CD14-positive monocyte (primary cell): ENCODE results near the gene GPA33. TPM values are rescaled to one million over a fixed set of nuclear protein-coding genes. Genes with fewer than 3 reads are reported as not detected.

Source experiments
- DNase-seq, 3 donors: peaks; one replicate each; pipeline ENCODE4 v3.0.0-alpha.2; 2011 to 2022
- H2AFZ ChIP-seq: 2 replicates; pipeline ENCODE4 v1.6.0; 2012; ENCODE audit warnings: mild to moderate bottlenecking, low read depth, low read length, inconsistent platforms; ENCODE audit not compliant: insufficient read depth, poor library complexity, severe bottlenecking
- H3K27ac ChIP-seq, 2 donors: 1 replicate in 1 of 2; 2 replicates in 1 of 2; pipeline ENCODE4 v1.5.1; 2012 to 2013; ENCODE audit warnings: low read length in 2 of 2, control low read depth in 1 of 2, inconsistent platforms in 1 of 2, low read depth in 1 of 2, mild to moderate bottlenecking in 1 of 2
- H3K27me3 ChIP-seq, 2 donors: one replicate each; pipeline versions ENCODE4 v1.6.0 to v1.6.1; 2011 to 2013; ENCODE audit warnings: low read length in 2 of 2; ENCODE audit not compliant: control insufficient read depth in 2 of 2, insufficient read depth in 2 of 2
- H3K36me3 ChIP-seq, 2 donors: replicated peaks in 1 of 2; 1 replicate in 1 of 2; 2 replicates in 1 of 2; pipeline versions ENCODE4 v1.5.1 to v1.6.1; 2012 to 2013; ENCODE audit warnings: low read length in 2 of 2, control low read depth in 1 of 2, inconsistent platforms in 1 of 2, mild to moderate bottlenecking in 1 of 2; ENCODE audit not compliant: insufficient read depth in 2 of 2, control insufficient read depth in 1 of 2
- H3K4me1 ChIP-seq, 2 donors: 1 replicate in 1 of 2; 2 replicates in 1 of 2; pipeline versions ENCODE4 v1.5.1 to v1.6.1; 2012 to 2013; ENCODE audit warnings: low read length in 2 of 2, control low read depth in 1 of 2, inconsistent platforms in 1 of 2, mild to moderate bottlenecking in 1 of 2, moderate library complexity in 1 of 2; ENCODE audit not compliant: insufficient read depth in 2 of 2, control insufficient read depth in 1 of 2
- H3K4me2 ChIP-seq: replicated peaks from 2 replicates; pipeline ENCODE3; 2012; ENCODE audit warnings: low read length, moderate library complexity, mild to moderate bottlenecking; ENCODE audit not compliant: poor library complexity, severe bottlenecking; ENCODE audit errors: extremely low read depth
- H3K4me3 ChIP-seq, 3 experiments: fragments of 200-600 bp in 1 of 3; sonication (generic) in 1 of 3; replicated peaks in 1 of 3; 1 replicate in 2 of 3; 2 replicates in 1 of 3; pipeline ENCODE4 v1.5.1; 2011 to 2013; ENCODE audit warnings: low read length in 3 of 3, mild to moderate bottlenecking in 3 of 3, control low read depth in 2 of 3, low read depth in 2 of 3, inconsistent platforms in 1 of 3, moderate library complexity in 1 of 3
- H3K79me2 ChIP-seq: 2 replicates; pipeline ENCODE4 v1.6.0; 2012; ENCODE audit warnings: mild to moderate bottlenecking, control low read depth, inconsistent platforms, low read length, moderate library complexity; ENCODE audit not compliant: insufficient read depth
- H3K9ac ChIP-seq: 2 replicates; pipeline ENCODE4 v1.6.0; 2017; ENCODE audit warnings: low read length, mild to moderate bottlenecking; ENCODE audit not compliant: insufficient read depth, poor library complexity, severe bottlenecking
- H3K9me3 ChIP-seq, 2 donors: replicated peaks in 1 of 2; 1 replicate in 1 of 2; 2 replicates in 1 of 2; pipeline versions ENCODE4 v1.5.1 to v1.6.1; 2012 to 2013; ENCODE audit warnings: low read length in 2 of 2, control low read depth in 1 of 2; ENCODE audit not compliant: control insufficient read depth in 1 of 2, insufficient read depth in 1 of 2
- H4K20me1 ChIP-seq: 2 replicates; pipeline ENCODE4 v1.6.0; 2012; ENCODE audit warnings: mild to moderate bottlenecking, low read length, control low read depth, moderate library complexity; ENCODE audit not compliant: insufficient read depth
- H3K27ac Mint-ChIP-seq, 7 donors: one replicate each; pipeline ENCODE4 v1.8.0; 2020; ENCODE audit warnings: mild to moderate bottlenecking in 7 of 7, mixed read lengths in 7 of 7, moderate library complexity in 6 of 7, inconsistent platforms in 2 of 7
- H3K27me3 Mint-ChIP-seq, 3 donors: one replicate each; pipeline ENCODE4 v1.8.0; 2021 to 2022; ENCODE audit warnings: low read depth in 3 of 3, mild to moderate bottlenecking in 3 of 3, mixed read lengths in 3 of 3, moderate library complexity in 3 of 3, inconsistent platforms in 1 of 3
- H3K36me3 Mint-ChIP-seq, 2 donors: one replicate each; pipeline ENCODE4 v1.8.0; 2020; ENCODE audit warnings: mixed read lengths in 2 of 2, inconsistent platforms in 1 of 2, mild to moderate bottlenecking in 1 of 2
- H3K4me1 Mint-ChIP-seq: one replicate; pipeline ENCODE4 v1.8.0; 2020; ENCODE audit warnings: mild to moderate bottlenecking, mixed read lengths
- H3K4me3 Mint-ChIP-seq, 2 donors: one replicate each; pipeline ENCODE4 v1.8.0; 2020; ENCODE audit warnings: mild to moderate bottlenecking in 2 of 2, mixed read lengths in 2 of 2, moderate library complexity in 1 of 2
- H3K9me3 Mint-ChIP-seq, 7 donors: one replicate each; pipeline ENCODE4 v1.8.0; 2020 to 2022; ENCODE audit warnings: mixed read lengths in 7 of 7, mild to moderate bottlenecking in 6 of 7, moderate library complexity in 6 of 7, inconsistent platforms in 2 of 7
- CTCF ChIP-seq: fragments of 200-600 bp; IDR thresholded peaks from one replicate; pipeline ENCODE4 v1.8.0; 2022; ENCODE audit warnings: antibody characterized with exemption, mild to moderate bottlenecking
- WGBS: methylation state at CpG from one replicate; pipeline ENCODE4 v1.1.5; 2013; ENCODE audit warnings: missing lambda C conversion rate; ENCODE audit not compliant: insufficient coverage; 5-methylcytosine and 5-hydroxymethylcytosine counted together
- intact Hi-C, 2 donors: fragments of 100-400 bp; cut with micrococcal nuclease; formaldehyde crosslinking; loops; one replicate each; pipeline versions ENCODE4 v1.15.0 to v1.15.1; 2023
- polyA plus RNA-seq, 3 donors: library from polyadenylated mRNA; depleted of rRNA in 1 of 3; unstranded in 2 of 3; stranded (reverse) in 1 of 3; fragments of 300-500 nt in 2 of 3; fragments of >200 nt in 1 of 3; fragmentation: Illumina TruSeq in 2 of 3; gene quantifications; 1 replicate in 2 of 3; 2 replicates in 1 of 3; pipeline ENCODE4 v1.2.3, GENCODE V29; 2012 to 2021

Gene GPA33
- polyA plus RNA-seq, 3 donors = 0.84 to 1.8 (median 1.8) TPM

GRCh38 chr1:167094690-167095089 is 4.5 kb upstream of the GPA33 start:
- Histone ChIP-seq H3K4me2 (no peak overlapping the region), H2AFZ (no peak overlapping the region), H3K27ac (no peak overlapping the region), H3K27me3 (no peaks in the 10 kb centered on the region), H3K4me1 (peaks cover 21 to 28% of the 10 kb centered on the region in 2 donors), H3K9me3 (no peaks in the 10 kb centered on the region), H3K36me3 (no peaks in the 10 kb centered on the region), H4K20me1 (no peaks in the 10 kb centered on the region), H3K79me2 (no peaks in the 10 kb centered on the region), H3K4me3 (no peak overlapping the region), H3K9ac (peak overlapping the region; percentile 9)
- DNase-seq = no peak
- H3K9me3 Mint-ChIP-seq = peaks cover 0 to 6% (median 0%) of the 10 kb centered on the region in 7 donors
- peaks cover 37% of the 10 kb centered on the region for H3K4me1 Mint-ChIP-seq
- H3K27ac Mint-ChIP-seq = peak overlapping the region in 2 of 7 donors; percentile 17 to 42
- TF ChIP-seq CTCF = no peak
- intact Hi-C loops = no loop called here
- peaks cover 0 to 1% (median 0%) of the 10 kb centered on the region in 3 donors for H3K27me3 Mint-ChIP-seq
- no peaks in the 10 kb centered on the region for H3K36me3 Mint-ChIP-seq
- H3K4me3 Mint-ChIP-seq = no peak overlapping the region
- 82% methylated on average over 3 of the region's 8 CpGs for WGBS

- WGBS = 66% methylated on average over 6 of the region's 8 CpGs
- H3K36me3 ChIP-seq = no peaks in the 10 kb centered on the region
- no peak within 1 kb of the TSS for H3K4me2 ChIP-seq
- H3K4me1 ChIP-seq = peaks cover 21 to 32% of the 10 kb centered on the region in 2 donors
- no peak within 1 kb of the TSS for H3K27ac ChIP-seq
- H3K79me2 ChIP-seq = no peaks in the 10 kb centered on the region
- Mint-ChIP-seq H3K9me3 (peaks cover 0 to 6% (median 0%) of the 10 kb centered on the region in 7 donors), H3K4me3 (no peak within 1 kb of the TSS), H3K27me3 (peaks cover 0 to 1% (median 0%) of the 10 kb centered on the region in 3 donors), H3K4me1 (peaks cover 42% of the 10 kb centered on the region), H3K27ac (peak within 1 kb of the TSS in 4 of 7 donors; percentile 17 to 45 (median 32)), H3K36me3 (no peaks in the 10 kb centered on the region)
- no peak for TF ChIP-seq CTCF
- H3K9ac ChIP-seq = peak within 1 kb of the TSS; percentile 9
- no peaks in the 10 kb centered on the region for H4K20me1 ChIP-seq
- H3K4me3 ChIP-seq = no peak within 1 kb of the TSS
- H3K27me3 ChIP-seq = no peaks in the 10 kb centered on the region
- H2AFZ ChIP-seq = peak within 1 kb of the TSS; percentile 48
- no peak for DNase-seq
- intact Hi-C loops = no loop called here
- no peaks in the 10 kb centered on the region for H3K9me3 ChIP-seq
Observed at GRCh38 chr1:167093846-167094516, 3.8 kb upstream of the GPA33 start, which contains the start of gene STYXL2. Gene STYXL2, plus strand, starts transcription at chr1:167094075. Its CDS starts 775 bp downstream, at chr1:167094850.
